ENCODE results near the gene ANKRD10. TPM values are rescaled to one million over a fixed set of nuclear protein-coding genes. Genes with fewer than 3 reads are reported as not detected.
"Not testable (repeated sequence)": the region's sequence is repeated elsewhere in the genome, so short reads cannot be mapped to it uniquely, and the experiment has no call there.

Gene ANKRD10
- total RNA-seq, 2 donors from 2014 or later, result 180 to 207 TPM

- H3K4me1 Mint-ChIP-seq, result peaks cover 6% of the 10 kb centered on the region
- ATAC-seq (replicated peaks), result no peak
- peaks cover 5% of the 10 kb centered on the region for H3K27me3 Mint-ChIP-seq
- peaks cover 3% of the 10 kb centered on the region for H3K9me3 Mint-ChIP-seq
- H3K4me3 Mint-ChIP-seq, result no peak overlapping the region
- H3K27ac Mint-ChIP-seq, result no peak overlapping the region
- H3K36me3 Mint-ChIP-seq (ENCODE audit: low read depth), result no peaks in the 10 kb centered on the region
Observed at GRCh38 chr13:110855363-110855762, 59.5 kb downstream of the ANKRD10 start.

- Mint-ChIP-seq H3K27ac (no peak overlapping the region), H3K27me3 (peaks cover 10% of the 10 kb centered on the region), H3K9me3 (peaks cover 3% of the 10 kb centered on the region), H3K4me1 (peaks cover 6% of the 10 kb centered on the region), H3K36me3 (ENCODE audit: low read depth) (no peaks in the 10 kb centered on the region), H3K4me3 (no peak overlapping the region)
- no peak for ATAC-seq (replicated peaks)
Observed at GRCh38 chr13:110854866-110855265, 60.0 kb downstream of the ANKRD10 start.

GRCh38 chr13:110853235-110853721 lies 61.6 kb downstream of the ANKRD10 start:
- Mint-ChIP-seq H3K27ac (no peak overlapping the region), H3K36me3 (ENCODE audit: low read depth) (no peaks in the 10 kb centered on the region), H3K27me3 (peaks cover 12% of the 10 kb centered on the region), H3K4me1 (peaks cover 6% of the 10 kb centered on the region), H3K4me3 (no peak overlapping the region), H3K9me3 (peaks cover 3% of the 10 kb centered on the region)
- no peak for ATAC-seq (replicated peaks)

- ATAC-seq (replicated peaks), result no peak
- no peaks in the 10 kb centered on the region for H3K9me3 Mint-ChIP-seq
- peaks cover 23% of the 10 kb centered on the region for H3K27me3 Mint-ChIP-seq
- H3K36me3 Mint-ChIP-seq (ENCODE audit: low read depth), result no peaks in the 10 kb centered on the region
- no peak overlapping the region for H3K4me3 Mint-ChIP-seq
- no peak overlapping the region for H3K27ac Mint-ChIP-seq
- H3K4me1 Mint-ChIP-seq, result no peaks in the 10 kb centered on the region
Observed at GRCh38 chr13:110850840-110851239, 64.0 kb downstream of the ANKRD10 start.

DNA sequence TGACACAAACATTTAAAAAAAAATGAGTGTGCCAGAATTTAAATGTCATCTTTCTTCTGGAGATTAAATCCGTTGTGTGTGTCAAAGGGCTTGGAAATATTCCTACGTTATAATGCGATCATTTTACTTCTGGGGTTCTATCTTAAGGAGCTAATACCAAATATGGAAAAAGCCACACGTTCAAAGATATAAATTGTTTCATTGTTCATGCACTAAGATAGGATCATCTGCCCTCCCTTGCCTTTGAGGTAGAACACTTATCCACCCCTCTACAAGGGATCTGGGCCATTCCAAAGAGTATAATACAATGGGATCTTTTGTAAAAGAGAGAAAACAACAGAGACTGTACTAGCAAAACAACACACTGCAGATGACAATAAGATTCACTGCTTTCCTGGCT lies 64.9 kb downstream of the ANKRD10 start:
- H3K9me3 Mint-ChIP-seq, result no peaks in the 10 kb centered on the region
- H3K4me1 Mint-ChIP-seq, result no peaks in the 10 kb centered on the region
- no peaks in the 10 kb centered on the region for H3K36me3 Mint-ChIP-seq (ENCODE audit: low read depth)
- no peak for ATAC-seq (replicated peaks)
- no peak overlapping the region for H3K27ac Mint-ChIP-seq
- peaks cover 30% of the 10 kb centered on the region for H3K27me3 Mint-ChIP-seq
- no peak overlapping the region for H3K4me3 Mint-ChIP-seq

GRCh38 chr13:110845520-110845919 lies 69.3 kb downstream of the ANKRD10 start:
- Mint-ChIP-seq H3K4me3 (no peak overlapping the region), H3K27me3 (peaks cover 46% of the 10 kb centered on the region), H3K36me3 (ENCODE audit: low read depth) (no peaks in the 10 kb centered on the region), H3K27ac (no peak overlapping the region), H3K4me1 (no peaks in the 10 kb centered on the region), H3K9me3 (no peaks in the 10 kb centered on the region)
- ATAC-seq (replicated peaks), result no peak

GRCh38 chr13:110841846-110842245 lies 73.0 kb downstream of the ANKRD10 start:
- Mint-ChIP-seq H3K36me3 (ENCODE audit: low read depth) (no peaks in the 10 kb centered on the region), H3K27ac (no peak overlapping the region), H3K9me3 (no peaks in the 10 kb centered on the region), H3K27me3 (peaks cover 35% of the 10 kb centered on the region), H3K4me1 (no peaks in the 10 kb centered on the region), H3K4me3 (no peak overlapping the region)
- no peak for ATAC-seq (replicated peaks)

- Mint-ChIP-seq H3K9me3 (no peaks in the 10 kb centered on the region), H3K4me1 (no peaks in the 10 kb centered on the region), H3K27ac (no peak overlapping the region), H3K36me3 (ENCODE audit: low read depth) (no peaks in the 10 kb centered on the region), H3K4me3 (no peak overlapping the region), H3K27me3 (peaks cover 32% of the 10 kb centered on the region)
- ATAC-seq (replicated peaks), result no peak
Observed at GRCh38 chr13:110841406-110841805, 73.5 kb downstream of the ANKRD10 start.

GRCh38 chr13:110838867-110839538 lies 75.9 kb downstream of the ANKRD10 start:
- H3K27ac Mint-ChIP-seq, result no peak overlapping the region
- H3K27me3 Mint-ChIP-seq, result peaks cover 17% of the 10 kb centered on the region
- H3K9me3 Mint-ChIP-seq, result no peaks in the 10 kb centered on the region
- H3K4me1 Mint-ChIP-seq, result no peaks in the 10 kb centered on the region
- H3K36me3 Mint-ChIP-seq (ENCODE audit: low read depth), result no peaks in the 10 kb centered on the region
- no peak overlapping the region for H3K4me3 Mint-ChIP-seq
- ATAC-seq (replicated peaks), result no peak

DNA sequence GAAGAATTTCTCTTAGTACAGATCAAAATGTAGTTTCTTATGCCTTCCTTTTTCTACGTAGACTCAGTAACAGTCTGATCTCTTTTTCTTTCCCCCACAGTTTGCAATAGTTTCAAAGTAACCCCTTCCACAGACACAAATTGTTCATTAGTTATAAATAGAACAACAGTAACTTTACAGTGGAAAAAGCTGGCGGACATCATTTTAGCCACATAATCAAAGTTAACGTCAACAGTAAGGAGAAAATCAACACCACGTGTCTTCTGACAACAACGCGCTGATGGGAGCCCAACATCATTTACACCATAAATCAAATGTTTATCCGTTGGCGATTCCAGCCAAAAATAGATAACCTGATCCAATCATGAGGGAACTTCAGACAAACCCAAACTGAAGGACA lies 76.8 kb downstream of the ANKRD10 start:
- no peak for ATAC-seq (replicated peaks)
- H3K27me3 Mint-ChIP-seq, result peaks cover 18% of the 10 kb centered on the region
- no peaks in the 10 kb centered on the region for H3K36me3 Mint-ChIP-seq (ENCODE audit: low read depth)
- no peak overlapping the region for H3K27ac Mint-ChIP-seq
- no peaks in the 10 kb centered on the region for H3K4me1 Mint-ChIP-seq
- no peaks in the 10 kb centered on the region for H3K9me3 Mint-ChIP-seq
- no peak overlapping the region for H3K4me3 Mint-ChIP-seq

GRCh38 chr13:110837397-110838061 lies 77.3 kb downstream of the ANKRD10 start:
- H3K27me3 Mint-ChIP-seq, result peaks cover 18% of the 10 kb centered on the region
- not testable (repeated sequence) for H3K4me3 Mint-ChIP-seq; H3K9me3 Mint-ChIP-seq; ATAC-seq (replicated peaks); H3K27ac Mint-ChIP-seq; H3K4me1 Mint-ChIP-seq; H3K36me3 Mint-ChIP-seq (ENCODE audit: low read depth)

- Mint-ChIP-seq H3K9me3 (no peaks in the 10 kb centered on the region), H3K27me3 (peaks cover 21% of the 10 kb centered on the region), H3K36me3 (ENCODE audit: low read depth) (no peaks in the 10 kb centered on the region), H3K4me3 (no peak overlapping the region), H3K4me1 (no peaks in the 10 kb centered on the region), H3K27ac (no peak overlapping the region)
- no peak for ATAC-seq (replicated peaks)
Observed at GRCh38 chr13:110836605-110836903, 78.3 kb downstream of the ANKRD10 start.

DNA sequence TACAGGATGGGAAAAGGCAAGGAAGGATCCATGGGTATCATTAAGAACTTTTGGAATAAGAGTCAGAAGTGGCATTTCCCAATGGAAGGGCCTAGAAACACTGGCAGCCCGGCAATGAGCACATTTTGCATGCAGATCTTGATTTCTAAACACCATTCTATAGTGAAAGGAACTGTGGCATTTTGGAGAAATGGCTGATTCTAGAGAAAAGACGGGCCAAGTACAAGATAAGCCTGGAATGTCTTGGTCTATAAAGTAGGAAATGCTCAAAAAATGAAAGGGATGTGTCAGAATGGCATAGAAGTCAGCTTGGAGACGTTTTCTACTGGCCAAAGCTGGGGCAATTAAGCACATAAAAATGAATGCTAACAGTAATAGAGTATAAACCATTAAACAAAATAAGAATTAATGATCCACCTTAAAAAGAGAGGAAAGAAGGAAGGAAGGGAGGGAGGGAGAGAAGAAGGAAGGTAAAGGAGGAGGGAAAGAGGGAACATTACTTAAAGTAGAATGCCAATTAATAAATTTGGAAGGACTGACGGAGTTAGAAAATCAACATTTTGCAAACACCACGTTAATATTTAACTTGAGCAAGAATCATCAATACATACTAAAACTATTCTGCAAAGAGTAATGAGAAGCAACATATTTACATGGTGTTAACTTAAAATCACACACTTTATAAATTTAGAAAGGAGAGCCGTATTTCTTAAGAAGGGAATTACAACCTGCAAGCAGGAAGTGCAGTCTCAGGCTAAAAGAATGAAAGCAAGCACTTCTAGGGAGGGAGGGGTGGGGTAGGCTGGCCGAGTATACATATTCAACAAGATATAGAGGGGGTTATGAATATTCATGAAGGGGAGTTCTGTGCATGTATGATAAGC lies 78.9 kb downstream of the ANKRD10 start:
- Mint-ChIP-seq H3K9me3 (no peaks in the 10 kb centered on the region), H3K4me1 (no peaks in the 10 kb centered on the region), H3K4me3 (no peak overlapping the region), H3K27ac (no peak overlapping the region), H3K27me3 (peaks cover 17% of the 10 kb centered on the region), H3K36me3 (ENCODE audit: low read depth) (no peaks in the 10 kb centered on the region)
- no peak for ATAC-seq (replicated peaks)

DNA sequence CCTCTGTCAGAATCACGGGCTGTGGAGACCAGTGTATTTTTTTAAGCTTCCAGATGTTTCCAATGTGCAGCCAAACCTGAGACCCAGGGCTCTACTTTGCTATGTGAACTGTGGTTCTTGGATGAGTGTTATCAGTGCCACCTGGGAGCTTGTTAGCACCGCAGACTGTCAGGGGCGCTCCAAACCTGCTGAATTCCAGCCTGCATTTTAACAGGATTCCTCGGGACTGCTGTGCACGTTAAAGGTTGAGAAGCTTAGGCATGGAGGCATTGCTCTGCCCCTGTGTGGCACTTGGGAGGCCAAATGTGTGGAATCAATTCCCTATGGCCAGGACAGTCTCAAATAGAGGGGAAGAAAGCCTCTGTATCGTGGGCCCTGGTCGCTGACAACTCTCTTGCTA lies 80.3 kb downstream of the ANKRD10 start:
- ATAC-seq (replicated peaks), result no peak
- Mint-ChIP-seq H3K27ac (no peak overlapping the region), H3K4me1 (no peaks in the 10 kb centered on the region), H3K27me3 (peaks cover 17% of the 10 kb centered on the region), H3K36me3 (ENCODE audit: low read depth) (no peaks in the 10 kb centered on the region), H3K9me3 (no peaks in the 10 kb centered on the region), H3K4me3 (no peak overlapping the region)

DNA sequence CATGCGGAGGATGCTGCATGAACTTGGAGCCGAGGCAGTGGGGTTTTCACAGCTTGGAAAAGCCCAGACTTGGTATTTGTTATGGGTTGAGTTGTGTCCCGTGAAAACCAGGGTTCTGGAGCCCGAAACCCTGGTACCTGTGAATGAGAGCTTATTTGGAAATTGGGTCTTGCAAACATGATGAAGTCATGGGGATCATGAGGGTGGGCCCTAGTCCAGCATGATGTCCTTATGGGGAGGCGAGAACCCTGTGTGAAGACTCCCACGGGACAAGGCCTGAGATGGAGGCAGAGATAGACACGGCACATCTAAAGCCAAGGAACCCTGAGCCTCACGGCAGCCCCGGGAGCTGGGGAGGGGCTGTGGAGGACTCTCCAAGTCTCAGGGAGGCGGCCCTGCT lies 82.3 kb downstream of the ANKRD10 start:
- Mint-ChIP-seq H3K9me3 (no peaks in the 10 kb centered on the region), H3K4me3 (no peak overlapping the region), H3K27me3 (peaks cover 17% of the 10 kb centered on the region), H3K27ac (no peak overlapping the region), H3K4me1 (no peaks in the 10 kb centered on the region), H3K36me3 (ENCODE audit: low read depth) (no peaks in the 10 kb centered on the region)
- no peak for ATAC-seq (replicated peaks)
